ENCODE data around the gene MTCL1.

MTCL1 gene

GRCh38 chr18:8794934-8795280, 89.6 kb downstream of the MTCL1 start:
- no peak for DNase-seq

GRCh38 chr18:8795586-8796325, 90.4 kb downstream of the MTCL1 start:
- DNase-seq = no peak

- no peak for DNase-seq
Measured at GRCh38 chr18:8797206-8797605, 91.8 kb downstream of the MTCL1 start.

- DNase-seq = no peak
Measured at GRCh38 chr18:8799001-8799400, 93.6 kb downstream of the MTCL1 start.

- no peak for DNase-seq
Measured at GRCh38 chr18:8799596-8800441, 94.5 kb downstream of the MTCL1 start.

- no peak for DNase-seq
Measured at GRCh38 chr18:8800445-8800844, 95.1 kb downstream of the MTCL1 start.

GRCh38 chr18:8800876-8801262, 95.5 kb downstream of the MTCL1 start:
- DNase-seq = no peak

GRCh38 chr18:8801263-8801901, 96.0 kb downstream of the MTCL1 start:
- no peak for DNase-seq

GRCh38 chr18:8802017-8802672, 96.8 kb downstream of the MTCL1 start:
- no peak for DNase-seq

- no peak for DNase-seq
Measured at GRCh38 chr18:8803063-8803795, 97.9 kb downstream of the MTCL1 start.

GRCh38 chr18:8803957-8804356, 98.6 kb downstream of the MTCL1 start:
- no peak for DNase-seq

GRCh38 chr18:8805552-8805951, 100.2 kb downstream of the MTCL1 start:
- no peak for DNase-seq

- DNase-seq = no peak
Measured at GRCh38 chr18:8806100-8806797, 100.9 kb downstream of the MTCL1 start.

GRCh38 chr18:8806798-8807487, 101.6 kb downstream of the MTCL1 start:
- no peak for DNase-seq

- no peak for DNase-seq
Measured at GRCh38 chr18:8807488-8807805, 102.1 kb downstream of the MTCL1 start.

GRCh38 chr18:8808001-8808400, 102.6 kb downstream of the MTCL1 start:
- no peak for DNase-seq

GRCh38 chr18:8809514-8809913, 104.2 kb downstream of the MTCL1 start:
- DNase-seq = no peak

GRCh38 chr18:8810157-8810556, 104.8 kb downstream of the MTCL1 start:
- DNase-seq = no peak

- DNase-seq = no peak
Measured at GRCh38 chr18:8811115-8811514, 105.8 kb downstream of the MTCL1 start.

GRCh38 chr18:8812631-8813030, 107.3 kb downstream of the MTCL1 start:
- no peak for DNase-seq

GRCh38 chr18:8813611-8814010, 108.3 kb downstream of the MTCL1 start:
- DNase-seq = no peak

- no peak for DNase-seq
Measured at GRCh38 chr18:8814206-8814605, 108.8 kb downstream of the MTCL1 start.
